Calu3 (cell line): Measurements from ENCODE around the gene GNPTG. TPM values are rescaled to one million over a fixed set of nuclear protein-coding genes. Genes with fewer than 3 reads are reported as not detected.

ENCODE experiments used
- BruUV-seq: library from RNA; stranded (reverse); fragments of 400-500 nt; replicated peaks from 2 replicates; lab custom pipeline; 2021; lab: Mats Ljungman, UMichigan
- CTCF ChIA-PET: fragments of 300-600 bp; sonication (Branson Sonifier 250); formaldehyde crosslinking; loops from one replicate; lab custom pipeline; 2022; ENCODE audit warnings: antibody characterized with exemption; lab: Charles Lee
- DNase-seq: peaks from one replicate; pipeline ENCODE4 v3.0.0; 2022
- H3K27ac Mint-ChIP-seq: one replicate; pipeline ENCODE4 v1.8.0; 2022; ENCODE audit warnings: mixed read lengths; ENCODE audit not compliant: unreplicated experiment
- H3K27me3 Mint-ChIP-seq: one replicate; pipeline ENCODE4 v1.8.0; 2022; ENCODE audit warnings: mixed read lengths; ENCODE audit not compliant: unreplicated experiment
- H3K36me3 Mint-ChIP-seq: one replicate; pipeline ENCODE4 v1.8.0; 2022; ENCODE audit warnings: mild to moderate bottlenecking, moderate library complexity, mixed read lengths; ENCODE audit not compliant: insufficient read depth, unreplicated experiment
- H3K4me1 Mint-ChIP-seq: one replicate; pipeline ENCODE4 v1.8.0; 2022; ENCODE audit warnings: mild to moderate bottlenecking, low read depth, mixed read lengths; ENCODE audit not compliant: unreplicated experiment
- H3K4me3 Mint-ChIP-seq: one replicate; pipeline ENCODE4 v1.8.0; 2022; ENCODE audit warnings: mild to moderate bottlenecking, low read depth, moderate library complexity, mixed read lengths; ENCODE audit not compliant: unreplicated experiment
- H3K9me3 Mint-ChIP-seq: one replicate; pipeline ENCODE4 v1.8.0; 2022; ENCODE audit warnings: low read depth, mixed read lengths; ENCODE audit not compliant: unreplicated experiment
- intact Hi-C: fragments of 100-400 bp; cut with micrococcal nuclease; formaldehyde crosslinking; loops from one replicate; pipeline ENCODE4 v1.10.0; 2022; ENCODE audit not compliant: unreplicated experiment
- total RNA-seq: library from RNA; stranded (reverse); gene quantifications from 2 replicates; pipeline ENCODE4 v1.2.3, GENCODE V29; 2022
- TF ChIP-seq, protein P1 (sequence below): fragments of 200-600 bp; IDR thresholded peaks from one replicate; pipeline ENCODE4 v1.8.0; 2022; ENCODE audit warnings: antibody characterized with exemption; ENCODE audit not compliant: unreplicated experiment

GNPTG gene
- total RNA-seq, 1 experiment from 2014 or later, result 63.9 TPM

DNA sequence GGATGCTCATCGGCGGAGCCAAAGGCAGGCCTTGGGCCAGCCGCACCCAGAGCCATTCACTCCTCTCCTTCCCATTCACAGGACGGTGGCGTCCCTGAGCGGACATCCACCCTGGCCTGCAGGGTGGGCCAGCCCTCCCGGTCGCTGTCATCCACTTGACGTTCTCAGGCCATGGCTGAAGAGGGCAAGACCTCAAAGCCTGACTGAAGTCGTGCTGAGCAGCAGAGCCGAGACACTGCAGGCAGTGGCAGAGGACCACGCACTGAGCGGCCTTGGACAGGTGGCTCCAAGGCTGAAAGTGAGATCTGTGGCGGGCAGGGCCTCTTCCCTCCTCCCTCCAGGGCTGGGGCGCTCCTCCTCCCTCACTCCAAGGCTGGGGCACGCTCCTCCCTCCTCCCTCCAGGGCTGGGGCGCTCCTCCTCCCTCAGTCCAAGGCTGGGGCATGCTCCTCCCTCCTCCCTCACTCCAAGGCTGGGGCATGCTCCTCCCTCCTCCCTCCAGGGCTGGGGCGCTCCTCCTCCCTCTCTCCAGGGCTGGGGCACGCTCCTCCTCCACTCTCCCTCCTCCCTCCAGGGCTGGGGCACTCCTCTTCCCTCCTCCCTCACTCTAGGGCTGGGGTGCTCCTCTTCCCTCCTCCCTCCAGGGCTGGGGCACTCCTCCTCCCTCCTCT is 24.1 kb downstream of the GNPTG start:
- DNase-seq, result no peak
- intact Hi-C loops, result no loop called here
- TF ChIP-seq, protein P1, sequence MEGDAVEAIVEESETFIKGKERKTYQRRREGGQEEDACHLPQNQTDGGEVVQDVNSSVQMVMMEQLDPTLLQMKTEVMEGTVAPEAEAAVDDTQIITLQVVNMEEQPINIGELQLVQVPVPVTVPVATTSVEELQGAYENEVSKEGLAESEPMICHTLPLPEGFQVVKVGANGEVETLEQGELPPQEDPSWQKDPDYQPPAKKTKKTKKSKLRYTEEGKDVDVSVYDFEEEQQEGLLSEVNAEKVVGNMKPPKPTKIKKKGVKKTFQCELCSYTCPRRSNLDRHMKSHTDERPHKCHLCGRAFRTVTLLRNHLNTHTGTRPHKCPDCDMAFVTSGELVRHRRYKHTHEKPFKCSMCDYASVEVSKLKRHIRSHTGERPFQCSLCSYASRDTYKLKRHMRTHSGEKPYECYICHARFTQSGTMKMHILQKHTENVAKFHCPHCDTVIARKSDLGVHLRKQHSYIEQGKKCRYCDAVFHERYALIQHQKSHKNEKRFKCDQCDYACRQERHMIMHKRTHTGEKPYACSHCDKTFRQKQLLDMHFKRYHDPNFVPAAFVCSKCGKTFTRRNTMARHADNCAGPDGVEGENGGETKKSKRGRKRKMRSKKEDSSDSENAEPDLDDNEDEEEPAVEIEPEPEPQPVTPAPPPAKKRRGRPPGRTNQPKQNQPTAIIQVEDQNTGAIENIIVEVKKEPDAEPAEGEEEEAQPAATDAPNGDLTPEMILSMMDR, result no peak
- H3K4me1 Mint-ChIP-seq, result peaks cover 16% of the 10 kb centered on the region
- H3K27ac Mint-ChIP-seq, result no peak overlapping the region
- no peaks in the 10 kb centered on the region for H3K9me3 Mint-ChIP-seq
- BruUV-seq, result no TSS peak
- H3K27me3 Mint-ChIP-seq, result no peaks in the 10 kb centered on the region
- H3K4me3 Mint-ChIP-seq, result no peak overlapping the region
- H3K36me3 Mint-ChIP-seq, result peaks cover 28% of the 10 kb centered on the region
- CTCF ChIA-PET, result no interaction called here

DNA sequence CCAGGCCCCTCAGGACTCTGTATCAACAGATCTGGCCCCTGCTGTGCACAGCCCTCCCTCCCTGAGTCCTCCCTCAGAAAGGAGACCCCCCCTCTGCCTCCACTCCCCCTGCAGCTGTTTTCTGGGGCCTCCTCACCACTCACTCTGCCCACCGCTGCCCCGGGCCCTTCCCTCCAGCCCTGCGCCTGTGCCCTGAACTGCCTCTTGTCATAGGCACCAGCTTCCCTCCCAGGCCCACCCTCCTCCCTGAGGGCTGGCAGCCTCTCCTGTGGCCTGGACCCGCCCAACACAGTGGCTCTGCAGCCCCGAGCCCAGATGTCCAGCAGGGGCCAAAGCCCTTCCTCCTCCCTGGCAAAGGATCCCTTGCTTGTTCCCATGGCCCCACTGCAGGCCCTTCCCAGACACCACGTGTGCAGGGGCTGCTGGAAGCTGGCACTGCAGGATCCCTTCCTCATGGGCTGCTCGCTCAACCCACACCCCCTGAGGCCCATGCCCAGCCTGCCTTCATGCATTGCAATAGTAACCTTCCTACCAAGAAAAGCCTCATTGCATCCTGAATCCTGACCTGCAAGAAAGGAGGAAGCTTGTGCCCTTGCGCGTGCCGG is 25.8 kb downstream of the GNPTG start:
- CTCF ChIA-PET, result interaction anchor here (0.6 to 1.7 kb wide), 2 partner anchors 12 to 14 kb away, joined by 3 to 4 read pairs; no protein-coding TSS in a partner anchor
- TF ChIP-seq, protein P1, result no peak
- Mint-ChIP-seq H3K36me3 (peaks cover 28% of the 10 kb centered on the region), H3K4me3 (peak overlapping the region; percentile 73), H3K27me3 (no peaks in the 10 kb centered on the region), H3K27ac (no peak overlapping the region), H3K9me3 (no peaks in the 10 kb centered on the region), H3K4me1 (peaks cover 16% of the 10 kb centered on the region)
- no TSS peak for BruUV-seq
- no peak for DNase-seq
- intact Hi-C loops, result no loop called here

DNA sequence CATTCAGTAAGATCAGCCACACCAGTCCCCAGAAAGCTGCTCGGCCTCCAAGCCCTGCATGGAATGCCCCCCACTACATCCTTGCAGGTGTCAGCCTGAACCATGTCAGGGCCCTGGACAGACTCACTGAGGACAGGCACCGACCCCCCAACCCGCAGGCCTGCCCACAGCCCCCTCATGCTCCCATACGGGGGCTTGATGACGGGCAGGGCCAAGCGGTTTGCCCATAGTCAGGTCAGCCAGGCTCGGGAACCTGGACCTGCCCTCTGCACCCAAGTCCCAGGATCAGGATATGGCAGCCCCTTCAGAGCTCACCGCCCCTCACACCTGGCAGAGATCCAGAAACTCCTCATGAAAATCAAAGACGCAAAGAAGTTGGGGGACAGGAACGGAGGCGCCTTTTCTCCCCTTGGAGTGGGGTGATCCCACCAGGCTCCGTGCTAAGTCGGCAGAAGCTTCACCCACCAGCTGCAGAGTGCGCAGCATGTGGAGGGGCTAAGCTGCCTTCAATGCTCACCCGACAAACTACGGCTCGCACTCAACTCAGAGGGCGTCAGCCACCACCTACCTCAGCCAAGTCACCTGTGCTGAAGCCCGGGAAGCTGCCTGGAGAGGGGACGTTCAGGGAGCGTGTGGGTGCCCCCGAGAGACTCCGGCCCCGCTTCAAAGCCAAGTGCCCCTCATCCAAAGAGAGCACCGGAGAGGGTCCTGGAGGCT is 26.5 kb downstream of the GNPTG start:
- TSS peak; percentile 84 for BruUV-seq
- H3K36me3 Mint-ChIP-seq, result peaks cover 28% of the 10 kb centered on the region
- H3K4me1 Mint-ChIP-seq, result peaks cover 16% of the 10 kb centered on the region
- intact Hi-C loops, result no loop called here
- TF ChIP-seq, protein P1, result no peak
- no peaks in the 10 kb centered on the region for H3K9me3 Mint-ChIP-seq
- CTCF ChIA-PET, result interaction anchor here (0.6 to 1.7 kb wide), 2 partner anchors 13 to 15 kb away, joined by 3 to 4 read pairs; no protein-coding TSS in a partner anchor
- peak overlapping the region; percentile 73 for H3K4me3 Mint-ChIP-seq
- no peak for DNase-seq
- peak overlapping the region; percentile 75 for H3K27ac Mint-ChIP-seq
- no peaks in the 10 kb centered on the region for H3K27me3 Mint-ChIP-seq

DNA sequence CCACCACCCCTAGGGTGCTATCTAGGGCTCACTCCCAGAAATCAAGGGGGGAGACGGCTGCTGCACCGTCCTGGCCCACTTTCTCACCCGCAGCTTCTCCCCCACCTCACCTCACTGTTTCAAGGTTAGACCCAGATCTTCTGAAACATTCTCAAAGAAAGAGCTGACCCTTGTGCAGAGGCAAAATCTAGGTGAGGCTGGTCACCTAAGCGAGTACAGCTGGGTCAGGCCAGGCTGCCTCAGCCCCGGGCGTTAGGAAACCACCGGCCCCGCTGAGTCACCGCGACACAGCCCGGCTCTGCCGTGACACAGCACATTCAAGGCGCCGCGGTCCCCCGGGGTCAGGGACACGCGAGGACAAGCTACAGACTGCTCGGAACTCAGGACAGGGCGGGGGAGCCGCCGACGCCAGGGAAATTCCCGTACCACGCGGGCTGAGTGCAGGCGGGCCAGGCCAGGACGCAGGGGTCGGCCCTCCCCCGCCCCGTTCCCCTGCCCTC is 27.1 kb downstream of the GNPTG start:
- Mint-ChIP-seq H3K4me1 (peaks cover 16% of the 10 kb centered on the region), H3K27me3 (no peaks in the 10 kb centered on the region), H3K4me3 (peak overlapping the region; percentile 73), H3K9me3 (no peaks in the 10 kb centered on the region), H3K27ac (peak overlapping the region; percentile 75), H3K36me3 (peaks cover 28% of the 10 kb centered on the region)
- intact Hi-C loops, result no loop called here
- TF ChIP-seq, protein P1, result no peak
- BruUV-seq, result no TSS peak
- DNase-seq, result peak; percentile 77
- CTCF ChIA-PET, result interaction anchor here (1.7 kb wide), 1 partner anchor 13 kb away, joined by 4 read pairs; no protein-coding TSS in a partner anchor
